NCI-H1092 treated with DMSO at 0.1 percent for 48 hours (cell line): ENCODE results near the gene AMBP.

Source experiments
- DNase-seq: peaks from one replicate; lab custom pipeline; 2025; lab: John Stamatoyannopoulos, UW

Gene AMBP

DNA sequence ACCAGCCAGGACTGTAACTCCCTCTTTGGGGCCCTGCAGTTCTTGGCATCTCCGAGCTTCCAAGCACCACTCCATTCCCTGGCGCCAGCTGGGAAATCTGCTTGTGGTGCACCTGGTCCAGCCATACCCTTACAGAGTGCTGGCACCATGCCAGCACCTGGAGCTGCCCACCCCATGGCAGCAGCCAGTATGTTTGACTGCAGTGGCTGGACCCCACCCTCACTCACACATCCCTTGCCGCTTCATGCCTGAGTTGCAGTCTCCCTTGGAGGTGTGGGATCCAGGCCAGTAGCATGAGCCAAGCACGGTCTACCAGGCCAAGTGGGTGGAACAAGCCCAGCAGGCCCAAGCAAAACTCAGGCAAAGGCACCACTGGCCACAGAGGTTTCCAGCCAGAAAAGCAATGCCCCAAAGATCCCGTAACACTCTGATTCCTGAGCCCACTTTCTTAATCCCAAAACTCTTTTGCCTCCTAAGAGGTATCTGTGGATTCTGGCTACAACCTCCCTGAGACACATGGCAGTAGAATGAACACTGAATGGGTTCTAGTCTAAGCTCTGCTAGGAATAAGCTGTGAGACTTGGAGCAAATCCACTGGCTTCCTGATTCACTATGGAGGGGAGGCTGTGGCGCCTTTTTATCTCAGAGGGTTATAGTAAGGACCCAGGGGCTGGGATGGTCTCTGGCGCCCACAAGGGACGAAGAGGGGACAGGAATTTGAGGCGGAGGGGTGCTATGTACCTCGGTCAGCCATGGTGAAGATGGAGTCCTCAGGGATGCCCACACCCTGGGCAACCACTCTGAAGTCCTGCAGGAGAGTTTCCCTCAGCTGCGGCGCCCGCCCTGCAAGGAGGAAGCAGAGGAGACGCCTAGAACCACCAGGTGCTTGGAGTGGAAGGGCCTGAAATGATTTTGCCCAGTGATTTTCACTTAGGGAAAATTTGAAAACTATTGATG lies 5.6 kb downstream of the AMBP start:
- peak; percentile 70 for DNase-seq

DNA sequence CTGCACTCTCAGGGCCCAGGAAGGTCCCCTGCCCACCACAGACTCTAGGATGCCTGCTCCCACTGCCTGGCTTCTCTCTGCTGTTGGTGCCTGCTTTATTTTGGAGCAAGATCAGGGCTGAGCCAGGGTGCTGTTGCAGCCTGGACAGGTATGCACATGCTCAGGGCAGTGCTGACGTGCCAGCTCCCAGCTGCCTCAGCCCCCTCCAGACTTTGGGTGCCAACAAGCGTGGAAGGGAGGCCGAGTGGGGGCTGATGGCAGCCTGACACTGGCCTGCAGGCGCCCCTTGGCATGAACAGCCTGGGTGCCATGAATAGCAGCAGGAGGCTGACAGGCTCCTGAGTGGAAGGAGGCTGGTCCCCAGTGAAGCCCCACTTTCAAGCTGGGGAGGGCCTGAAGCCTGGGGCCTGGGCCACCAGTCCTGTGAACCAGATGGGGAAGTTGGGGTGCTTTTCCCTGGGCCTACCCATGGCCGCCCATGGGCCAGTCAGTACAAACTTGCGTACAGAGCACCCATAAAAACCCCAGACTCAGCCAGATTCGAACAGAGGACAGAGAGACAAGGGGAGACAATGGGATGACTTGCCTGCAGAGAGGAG lies 6.8 kb downstream of the AMBP start:
- no peak for DNase-seq

DNA sequence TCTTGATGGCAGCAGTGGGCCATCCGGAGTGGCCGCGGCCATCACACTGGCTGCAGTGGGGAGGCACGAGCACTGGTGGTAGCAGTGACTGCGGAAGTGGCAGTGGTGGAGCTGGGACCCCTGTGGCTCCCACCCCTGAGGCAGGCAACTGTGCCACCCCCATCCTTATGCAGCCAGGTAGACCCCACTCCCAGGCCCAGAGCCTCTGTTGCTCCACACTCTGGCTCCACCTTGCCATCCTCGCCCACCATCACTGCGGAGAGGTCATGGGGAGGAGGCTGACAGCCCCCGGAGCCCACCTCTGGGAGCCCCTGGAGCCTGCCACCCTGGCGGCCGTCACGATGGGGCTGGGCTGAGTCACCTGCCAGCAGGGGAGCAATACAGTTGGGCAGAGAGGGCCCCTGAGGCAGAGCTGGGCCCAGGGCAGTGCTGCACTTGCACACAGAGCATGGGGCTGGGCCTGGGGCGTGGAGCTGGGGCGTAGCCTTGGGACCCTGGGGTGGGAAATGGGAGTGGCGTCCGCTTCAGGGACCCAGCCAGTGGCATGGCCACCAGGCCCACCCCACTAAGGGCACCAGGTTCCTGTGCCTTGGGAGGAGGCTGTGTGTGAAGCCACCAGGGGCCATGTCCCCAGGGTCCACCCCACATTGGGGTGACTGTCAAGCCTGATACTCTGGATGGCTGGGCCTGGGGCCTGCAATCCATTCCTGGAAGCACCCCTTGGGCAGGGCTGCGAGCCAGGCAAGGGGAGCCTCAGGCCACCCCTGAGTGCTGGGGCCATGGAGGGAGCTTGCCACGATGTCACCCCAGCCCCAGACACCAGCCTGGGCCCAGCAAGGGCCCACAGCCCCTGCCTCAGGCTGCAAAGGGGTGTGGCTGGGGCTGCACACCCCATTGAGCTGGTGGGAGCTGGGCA lies 7.7 kb downstream of the AMBP start:
- no peak for DNase-seq

DNA sequence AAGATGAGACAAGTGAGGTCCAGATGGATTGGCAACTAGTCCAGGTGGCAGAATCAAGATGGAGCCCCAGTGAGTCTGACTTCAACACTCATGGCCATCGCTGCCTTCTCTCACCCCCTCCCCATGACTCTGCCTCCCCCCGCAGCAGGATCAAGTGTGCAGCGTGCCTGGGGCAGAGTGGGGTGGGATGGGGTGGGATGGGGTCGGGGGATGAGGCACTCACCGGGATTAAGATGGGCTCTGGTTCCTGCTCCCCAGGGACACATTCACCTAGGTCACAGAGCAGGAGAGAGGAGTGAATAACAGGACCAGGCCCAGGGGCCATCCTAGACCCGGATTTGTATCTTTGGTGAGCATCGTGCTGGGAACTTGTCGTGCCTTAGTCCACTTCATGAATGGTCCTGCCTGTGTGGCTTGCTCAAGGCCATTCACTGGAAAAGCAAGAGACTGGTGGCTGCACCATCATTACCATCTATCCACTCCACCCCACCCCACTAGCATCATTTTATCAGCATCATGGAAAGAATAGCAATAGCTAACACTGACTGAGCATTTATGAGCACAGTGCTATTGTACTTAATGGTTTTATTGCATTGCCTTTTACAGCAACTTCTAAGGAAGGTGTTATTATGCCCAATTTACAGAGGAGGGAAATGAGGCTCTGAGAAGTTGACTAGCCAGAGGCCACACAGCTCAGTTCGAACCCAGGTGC lies 8.5 kb downstream of the AMBP start:
- DNase-seq: no peak

DNA sequence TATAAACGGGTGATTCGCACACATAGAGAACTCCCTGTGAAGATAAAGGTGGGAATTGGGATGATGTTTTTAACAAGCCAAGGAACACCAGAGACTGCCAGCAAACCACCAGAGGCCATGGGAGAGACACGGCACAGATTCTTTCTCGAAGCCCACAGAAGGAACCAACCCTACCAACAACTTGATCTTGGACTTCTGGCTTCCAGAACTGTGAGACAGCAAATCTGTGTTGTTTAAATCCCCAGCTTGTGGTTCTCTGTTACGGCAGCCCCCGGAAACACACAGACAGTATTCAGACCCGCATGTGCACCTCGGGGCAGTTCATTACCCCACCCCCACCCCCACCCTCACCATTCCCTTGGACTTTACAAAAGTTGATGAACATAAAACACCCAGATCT lies 12.8 kb downstream of the AMBP start:
- no peak for DNase-seq

DNA sequence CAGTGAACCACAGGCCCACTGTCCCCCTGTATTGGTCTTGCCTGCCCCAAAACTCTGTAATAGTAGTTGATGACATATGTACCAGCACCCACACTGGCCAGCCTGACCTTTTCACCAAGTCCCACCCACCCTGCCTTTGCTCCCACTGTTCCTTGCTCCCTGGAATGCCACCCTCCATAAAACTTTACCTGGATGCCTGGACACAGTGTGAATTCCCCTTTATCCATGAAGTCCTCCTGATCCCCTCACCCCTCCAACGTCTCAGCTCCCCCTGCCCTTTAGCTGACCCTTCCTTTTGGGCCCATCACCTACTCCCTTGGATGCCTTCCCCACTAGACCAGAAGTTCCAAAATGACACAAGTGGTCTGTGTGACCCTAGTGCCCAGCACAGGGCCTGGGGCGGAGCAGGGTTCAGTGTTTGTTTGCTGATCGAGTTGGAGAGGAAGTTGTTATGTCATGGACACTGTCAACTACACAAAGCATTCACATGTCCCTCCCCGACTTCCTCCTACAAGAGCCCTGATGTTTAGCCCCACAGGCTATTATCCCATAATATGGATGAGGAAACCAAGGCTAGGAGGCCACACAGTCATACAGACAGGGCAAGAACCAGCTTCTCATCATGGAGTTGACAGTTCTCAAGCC lies 16.1 kb downstream of the AMBP start:
- no peak for DNase-seq

DNA sequence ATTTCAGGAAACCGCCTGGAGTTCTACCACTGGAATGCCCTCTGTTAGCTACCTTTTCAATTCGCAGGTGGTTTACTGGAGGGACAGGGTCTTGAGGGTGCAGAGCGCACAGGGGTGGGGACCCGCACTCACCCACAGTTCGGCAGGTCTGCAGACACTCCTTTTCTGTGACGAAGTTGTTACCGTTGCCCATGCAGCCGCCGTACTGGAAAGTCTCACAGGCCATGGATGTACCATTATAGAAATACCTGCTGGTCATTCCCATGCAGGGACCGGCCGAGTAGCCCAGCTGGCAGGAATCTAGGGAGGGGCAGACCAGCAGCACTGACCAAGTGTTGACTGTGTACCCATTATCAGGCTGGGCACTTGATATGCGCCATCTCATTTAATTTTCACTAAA lies 16.8 kb downstream of the AMBP start:
- no peak for DNase-seq

DNA sequence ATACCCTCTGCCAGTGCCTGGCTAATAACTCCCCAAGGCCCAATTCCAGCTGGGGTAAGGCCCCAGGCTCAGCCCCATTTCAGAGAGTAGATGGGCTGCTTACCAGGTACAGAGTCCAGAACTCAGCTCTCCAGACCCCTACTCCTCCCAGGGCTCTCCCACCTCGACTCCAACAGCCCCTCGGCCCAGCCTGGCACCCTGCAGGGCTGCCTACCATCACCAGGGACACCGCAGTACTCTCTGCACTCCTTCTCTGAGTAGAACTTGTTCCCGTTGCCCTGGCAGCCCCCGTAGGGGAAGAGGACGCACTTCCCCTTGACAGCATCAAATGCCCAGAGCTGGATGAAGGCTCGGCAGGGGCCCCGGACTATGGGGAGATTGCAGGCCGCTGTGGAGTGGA lies 17.4 kb downstream of the AMBP start:
- no peak for DNase-seq

DNA sequence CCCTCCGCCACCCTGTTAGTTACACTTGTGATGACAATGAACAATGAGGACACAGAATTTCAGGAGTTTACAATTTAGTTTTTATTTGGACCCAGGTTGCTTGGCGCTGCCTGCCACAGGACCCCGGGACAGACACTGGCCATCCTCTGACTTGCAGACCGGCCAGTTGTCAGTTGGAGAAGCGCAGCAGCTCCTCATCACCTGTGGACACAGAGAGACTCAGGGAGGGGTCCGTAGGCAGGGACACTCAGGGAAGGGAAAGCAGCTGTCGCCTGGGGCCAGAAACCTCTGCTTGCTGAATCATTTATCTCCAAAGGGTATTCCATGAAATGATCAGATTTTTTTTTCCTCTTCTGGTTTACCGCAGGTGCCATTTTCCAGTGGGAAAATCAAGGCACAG lies 18.0 kb downstream of the AMBP start:
- DNase-seq: no peak

DNA sequence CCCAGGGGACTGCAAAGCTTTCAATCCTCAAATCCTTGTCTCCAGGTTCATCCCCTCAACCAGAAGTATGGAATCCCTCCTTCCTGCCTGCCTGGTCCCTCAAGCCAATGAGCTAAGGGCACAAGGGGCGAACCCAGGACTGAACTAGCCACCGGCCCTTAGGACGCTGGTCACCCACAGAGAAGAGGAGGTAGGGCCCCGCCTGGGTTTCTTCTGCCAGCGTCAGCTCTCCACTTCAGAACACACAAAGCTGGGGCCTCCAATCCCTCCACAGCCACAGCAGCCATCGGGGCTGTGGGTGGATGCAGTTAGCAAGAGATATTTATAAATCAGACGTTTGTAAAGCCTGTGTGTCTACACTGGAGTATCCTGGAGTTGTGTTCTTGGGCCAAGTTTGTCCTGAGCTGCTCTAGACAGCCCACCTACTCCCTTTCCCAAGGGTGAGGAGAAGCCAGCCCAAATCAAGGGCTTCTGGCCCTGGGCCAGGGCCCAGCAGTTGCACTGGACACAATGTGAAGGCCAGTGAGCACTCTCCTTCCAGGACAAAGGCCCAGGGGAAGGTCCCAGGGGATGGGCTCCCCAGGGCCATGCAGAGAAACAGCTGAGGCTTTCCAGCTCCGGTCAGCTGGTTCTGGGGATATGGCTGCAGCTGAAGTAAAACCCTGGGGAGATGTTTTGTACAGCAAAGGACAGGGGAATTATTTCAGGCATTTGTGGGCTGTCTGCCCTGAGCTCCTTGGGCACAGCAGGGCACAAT lies 18.9 kb downstream of the AMBP start:
- DNase-seq: no peak

DNA sequence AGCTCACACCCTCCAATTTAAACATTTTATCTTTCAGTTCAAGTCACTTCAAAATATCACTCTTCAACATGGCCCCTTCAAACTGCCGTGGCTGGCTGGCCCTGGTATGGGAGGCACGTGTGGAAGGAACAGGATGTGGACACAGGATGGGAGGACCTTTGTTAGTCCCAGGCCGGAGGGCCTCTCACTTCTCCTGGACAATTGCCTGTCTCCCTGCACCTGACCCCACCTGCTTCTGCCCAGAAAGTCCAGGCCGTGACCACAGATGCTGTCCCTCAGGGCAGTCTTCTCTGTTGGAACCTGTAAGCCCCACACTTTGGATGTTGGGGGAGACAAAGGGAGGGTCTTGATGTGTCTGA lies 19.4 kb downstream of the AMBP start:
- DNase-seq: no peak

DNA sequence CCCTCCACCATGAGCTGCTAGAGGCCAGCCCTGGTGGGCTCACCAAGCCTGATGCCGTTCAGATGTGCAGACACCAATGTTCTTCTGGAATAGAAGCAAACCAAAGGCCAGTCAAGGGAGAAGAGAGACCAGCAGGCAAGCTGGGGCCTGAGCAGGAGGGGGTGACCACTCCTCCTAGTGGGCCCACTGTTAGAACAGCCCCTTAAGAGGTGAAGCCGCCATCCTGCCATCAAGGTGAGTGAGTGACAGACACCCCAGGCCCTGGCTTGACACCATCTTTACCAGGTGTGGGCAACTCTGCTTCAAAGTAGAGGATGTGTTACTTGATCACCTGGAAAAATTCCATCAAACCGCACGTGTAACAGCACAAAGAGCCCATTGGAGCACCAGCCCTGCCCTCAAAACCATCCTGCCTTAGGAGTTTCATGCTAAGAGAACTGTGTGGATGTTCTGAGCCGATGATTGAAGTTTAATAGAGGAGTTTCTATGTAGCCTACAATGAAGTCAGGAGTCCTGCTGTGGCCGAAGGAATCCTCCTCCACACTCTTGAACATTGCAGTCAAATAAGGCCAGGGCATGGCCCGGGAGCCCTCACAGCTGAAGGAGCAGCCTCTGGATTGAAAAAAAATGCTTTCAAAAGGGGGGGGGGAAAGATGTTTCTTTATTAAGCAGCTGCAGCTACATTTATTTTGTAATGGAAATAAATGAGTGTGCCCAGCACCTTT lies 20.8 kb downstream of the AMBP start:
- DNase-seq: no peak

DNA sequence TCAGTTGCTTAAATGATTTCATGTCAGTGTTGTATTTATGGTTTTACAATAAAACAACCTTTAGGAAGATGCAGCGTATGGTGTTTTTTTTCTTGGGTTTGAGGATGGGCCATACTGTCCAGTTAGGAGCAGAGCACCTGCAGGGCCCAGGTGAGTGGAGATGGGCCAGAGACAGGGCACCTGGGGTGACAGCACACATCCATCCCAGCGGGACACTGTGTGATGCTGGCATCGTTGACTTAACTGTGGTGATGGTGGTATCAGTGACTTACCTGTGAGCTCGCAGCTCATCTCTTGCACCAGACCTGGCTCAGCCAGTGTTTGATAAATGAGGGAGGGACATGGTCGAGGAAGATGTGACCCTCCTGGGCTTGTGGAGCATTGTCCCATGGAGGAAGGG lies 21.6 kb downstream of the AMBP start:
- no peak for DNase-seq

DNA sequence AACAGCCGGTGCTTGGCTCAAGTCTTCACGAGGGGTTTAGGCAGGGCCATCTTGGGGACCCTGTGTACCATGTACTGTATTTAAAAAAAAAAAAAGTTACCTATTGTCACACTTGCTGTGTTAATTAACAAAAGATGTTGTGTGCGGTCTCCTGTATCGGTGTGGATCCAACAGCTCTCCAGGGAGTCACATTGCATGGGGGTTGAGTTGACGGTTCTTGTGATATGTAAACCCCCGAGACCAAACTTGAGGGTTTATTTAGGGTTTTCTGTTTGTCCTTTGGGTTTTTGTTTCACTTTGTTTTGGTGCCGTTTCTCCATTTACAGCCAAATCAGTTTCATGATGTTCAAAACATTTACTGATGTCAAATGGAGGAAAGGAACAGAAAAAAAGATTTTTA lies 22.2 kb downstream of the AMBP start:
- DNase-seq: no peak

DNA sequence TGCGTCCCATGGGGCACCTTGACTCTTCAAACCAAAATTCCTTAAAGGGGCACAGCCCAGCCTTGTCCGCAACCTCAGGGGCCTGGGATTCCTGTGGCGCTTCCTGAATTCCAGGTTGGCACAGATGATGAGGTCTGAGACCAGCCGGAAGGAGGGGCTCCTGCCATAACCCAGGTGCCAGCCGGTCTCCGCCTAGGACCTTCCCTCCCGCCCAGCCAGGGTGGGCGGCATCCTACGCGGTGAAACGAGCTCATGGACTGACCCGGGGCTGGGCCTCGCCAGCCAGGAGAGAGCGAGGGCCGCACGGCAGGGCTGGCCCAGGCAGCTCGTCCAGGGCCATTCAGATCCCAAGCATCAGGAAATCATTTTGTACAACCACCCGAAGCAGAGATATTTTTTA lies 23.0 kb downstream of the AMBP start:
- DNase-seq: no peak

DNA sequence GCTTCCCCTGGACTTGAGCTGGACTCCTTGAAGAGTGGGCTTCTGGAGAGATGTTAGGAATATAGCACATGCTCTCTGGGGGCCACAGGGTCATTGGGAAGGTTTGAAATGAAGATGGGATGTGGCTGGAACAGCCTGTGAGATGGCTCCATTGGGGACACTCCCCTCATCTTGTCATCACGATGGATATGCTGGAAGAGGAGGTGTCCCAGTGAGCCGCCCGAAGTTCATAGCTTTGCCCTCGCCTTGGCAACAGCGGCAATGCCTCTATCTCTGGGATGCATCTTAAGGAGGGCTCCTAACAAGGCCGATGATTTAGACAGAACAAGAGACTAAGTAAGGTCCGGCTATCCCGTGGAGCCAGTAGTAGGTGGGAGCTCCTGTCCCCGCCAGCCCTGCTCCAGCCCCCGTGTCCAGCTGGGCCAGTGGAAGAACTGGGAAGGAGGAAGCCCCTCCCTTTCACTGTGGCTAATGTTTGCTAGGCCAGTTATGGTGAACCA lies 23.9 kb downstream of the AMBP start:
- DNase-seq: no peak

DNA sequence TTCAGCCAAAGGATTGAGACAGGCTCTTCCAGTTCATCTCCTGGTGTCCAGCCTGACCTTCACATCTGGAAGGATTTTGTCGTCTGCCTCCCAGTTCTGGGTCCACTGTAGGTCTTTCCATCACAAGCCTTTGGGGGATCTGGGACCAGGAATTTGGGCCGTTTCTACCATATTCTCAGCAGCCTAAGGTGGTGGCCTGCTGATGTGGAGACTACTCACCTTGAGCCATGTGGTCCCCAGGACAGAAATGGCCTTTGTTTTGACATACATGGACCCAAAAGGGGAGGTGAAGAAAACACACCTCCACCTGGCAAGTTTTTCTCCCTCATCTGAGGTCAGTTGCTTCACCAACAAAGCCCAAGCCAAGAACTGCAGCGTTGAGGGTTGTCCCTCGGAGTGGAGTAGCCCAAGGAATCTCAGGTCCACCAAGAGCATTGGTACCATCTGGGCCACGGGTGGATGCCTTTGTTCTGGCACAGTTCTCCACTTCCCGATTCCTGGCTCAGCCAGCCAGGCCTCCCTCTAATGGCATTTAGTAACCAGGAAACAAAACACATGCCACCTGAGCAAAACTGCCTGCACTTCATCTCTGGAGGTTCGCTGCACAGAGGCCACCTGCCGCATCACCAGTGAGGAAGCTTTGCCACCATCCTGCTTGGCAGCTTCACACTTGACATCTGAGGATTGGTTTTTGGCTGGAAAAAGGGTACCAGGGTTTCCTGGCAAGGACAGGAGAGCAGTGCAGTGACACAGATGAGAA lies 24.7 kb downstream of the AMBP start:
- DNase-seq: no peak

DNA sequence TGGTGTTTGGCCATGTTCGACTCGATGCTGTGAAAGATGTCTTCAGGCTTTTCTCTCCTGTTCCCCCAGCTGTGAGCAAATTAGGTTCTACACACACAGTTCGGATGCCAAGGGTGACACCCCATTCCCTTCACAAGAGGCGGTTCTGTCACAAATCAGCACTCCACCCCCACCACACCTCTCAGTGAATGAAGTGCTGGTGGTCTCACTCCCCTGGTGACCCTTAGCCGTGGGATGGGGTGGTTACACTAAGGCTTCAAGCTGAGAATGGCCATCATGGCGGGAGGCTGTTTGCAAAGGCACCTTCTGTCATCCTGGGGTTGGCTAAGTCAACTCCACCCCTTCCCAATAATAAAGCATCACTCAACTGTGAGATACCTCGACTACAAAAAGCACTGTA lies 26.4 kb downstream of the AMBP start:
- no peak for DNase-seq

DNA sequence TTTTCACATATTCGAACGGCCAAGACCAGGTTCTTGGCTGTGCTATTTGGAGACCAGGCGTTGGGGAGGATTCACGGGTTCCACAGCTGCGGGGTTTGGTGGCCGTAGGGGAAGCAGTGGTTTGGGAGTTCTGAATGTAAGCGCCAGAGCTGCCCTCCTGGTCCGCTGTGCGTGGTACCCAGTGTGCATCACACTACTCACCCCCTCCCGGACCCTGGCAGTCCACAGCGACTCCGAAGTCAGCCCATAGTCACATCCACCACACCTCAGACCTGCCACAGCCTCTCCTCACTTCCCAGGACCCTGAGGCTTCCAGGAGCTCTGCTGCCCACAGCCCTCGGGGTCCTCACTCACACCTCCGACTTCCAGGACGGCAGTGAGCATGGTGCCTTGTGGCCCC lies 26.8 kb downstream of the AMBP start:
- DNase-seq: no peak
